GM20000 (cell line): ENCODE measurements around the gene HBM.
A peak's percentile ranks its signal among the peaks of the same experiment; 100 is the strongest.

Source experiments
- DNase-seq: peaks from one replicate; pipeline ENCODE4 v3.0.0; 2012; ENCODE audit warnings: low spot score
- TF ChIP-seq, protein P1 (sequence below): IDR thresholded peaks from 2 replicates; pipeline ENCODE4 v1.5.1; 2012; ENCODE audit warnings: mild to moderate bottlenecking, control low read depth; ENCODE audit errors: extremely low read depth, missing control alignments

HBM gene, protein sequence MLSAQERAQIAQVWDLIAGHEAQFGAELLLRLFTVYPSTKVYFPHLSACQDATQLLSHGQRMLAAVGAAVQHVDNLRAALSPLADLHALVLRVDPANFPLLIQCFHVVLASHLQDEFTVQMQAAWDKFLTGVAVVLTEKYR

DNA sequence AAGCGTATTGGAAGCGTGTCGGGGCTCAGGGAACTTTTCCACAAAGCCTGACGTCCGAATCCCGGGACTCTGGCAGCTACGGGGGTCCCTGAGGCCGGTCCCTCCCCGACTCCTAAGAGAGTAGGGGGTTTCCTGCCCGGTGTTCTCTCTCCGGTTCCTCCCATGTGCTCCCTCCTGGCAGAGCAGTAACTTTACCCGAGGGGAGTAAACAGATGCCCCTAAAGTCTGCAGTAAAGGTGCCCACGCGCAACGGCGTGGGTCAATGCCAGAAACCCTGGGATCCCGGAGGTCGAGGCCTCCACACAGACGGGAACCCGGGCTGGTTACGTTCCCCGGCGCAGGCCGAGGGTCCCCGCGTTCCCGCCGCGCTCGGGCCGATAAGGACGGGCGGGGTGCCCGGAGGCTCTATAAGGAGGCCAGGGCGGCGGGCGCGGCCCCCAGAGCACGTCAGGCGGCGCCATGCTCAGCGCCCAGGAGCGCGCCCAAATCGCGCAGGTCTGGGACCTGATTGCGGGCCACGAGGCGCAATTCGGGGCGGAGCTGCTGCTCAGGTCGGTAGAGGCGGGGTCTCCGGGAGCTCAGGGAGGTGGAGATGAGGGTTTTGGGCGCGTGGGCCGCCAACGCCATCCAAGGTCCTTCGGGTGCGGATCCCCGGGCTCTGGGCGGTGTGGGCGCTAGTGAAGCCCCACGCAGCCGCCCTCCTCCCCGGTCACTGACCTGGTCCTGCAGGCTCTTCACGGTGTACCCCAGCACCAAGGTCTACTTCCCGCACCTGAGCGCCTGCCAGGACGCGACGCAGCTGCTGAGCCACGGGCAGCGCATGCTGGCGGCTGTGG is at the start of gene HBM:
Gene HBM, plus strand, starts transcription at position 440 of the 836 bp plus-strand sequence. Its CDS starts 20 bp downstream, at position 460.
- TF ChIP-seq, protein P1, sequence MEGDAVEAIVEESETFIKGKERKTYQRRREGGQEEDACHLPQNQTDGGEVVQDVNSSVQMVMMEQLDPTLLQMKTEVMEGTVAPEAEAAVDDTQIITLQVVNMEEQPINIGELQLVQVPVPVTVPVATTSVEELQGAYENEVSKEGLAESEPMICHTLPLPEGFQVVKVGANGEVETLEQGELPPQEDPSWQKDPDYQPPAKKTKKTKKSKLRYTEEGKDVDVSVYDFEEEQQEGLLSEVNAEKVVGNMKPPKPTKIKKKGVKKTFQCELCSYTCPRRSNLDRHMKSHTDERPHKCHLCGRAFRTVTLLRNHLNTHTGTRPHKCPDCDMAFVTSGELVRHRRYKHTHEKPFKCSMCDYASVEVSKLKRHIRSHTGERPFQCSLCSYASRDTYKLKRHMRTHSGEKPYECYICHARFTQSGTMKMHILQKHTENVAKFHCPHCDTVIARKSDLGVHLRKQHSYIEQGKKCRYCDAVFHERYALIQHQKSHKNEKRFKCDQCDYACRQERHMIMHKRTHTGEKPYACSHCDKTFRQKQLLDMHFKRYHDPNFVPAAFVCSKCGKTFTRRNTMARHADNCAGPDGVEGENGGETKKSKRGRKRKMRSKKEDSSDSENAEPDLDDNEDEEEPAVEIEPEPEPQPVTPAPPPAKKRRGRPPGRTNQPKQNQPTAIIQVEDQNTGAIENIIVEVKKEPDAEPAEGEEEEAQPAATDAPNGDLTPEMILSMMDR = no peak
- DNase-seq = peak; percentile 62

DNA sequence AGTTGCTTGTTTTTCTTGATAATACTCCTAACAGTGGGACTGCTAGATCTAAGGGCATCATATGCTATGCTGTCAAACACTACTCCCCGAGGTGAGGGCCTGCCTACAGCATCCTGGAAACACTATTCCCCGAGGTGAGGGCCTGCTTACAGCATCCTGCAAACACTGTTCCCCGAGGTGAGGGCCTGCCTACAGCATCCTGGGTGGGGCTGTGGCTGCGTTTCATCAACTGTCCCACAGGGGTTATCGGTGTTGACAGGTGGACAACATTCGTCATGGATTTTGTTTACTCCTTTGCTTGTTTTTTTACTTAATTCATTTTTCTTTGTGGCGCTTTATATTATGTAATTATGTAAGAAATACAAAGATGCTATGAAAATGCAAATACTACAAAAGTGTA is 49.8 kb upstream of the HBM start:
- TF ChIP-seq, protein P1 = no peak
- no peak for DNase-seq

DNA sequence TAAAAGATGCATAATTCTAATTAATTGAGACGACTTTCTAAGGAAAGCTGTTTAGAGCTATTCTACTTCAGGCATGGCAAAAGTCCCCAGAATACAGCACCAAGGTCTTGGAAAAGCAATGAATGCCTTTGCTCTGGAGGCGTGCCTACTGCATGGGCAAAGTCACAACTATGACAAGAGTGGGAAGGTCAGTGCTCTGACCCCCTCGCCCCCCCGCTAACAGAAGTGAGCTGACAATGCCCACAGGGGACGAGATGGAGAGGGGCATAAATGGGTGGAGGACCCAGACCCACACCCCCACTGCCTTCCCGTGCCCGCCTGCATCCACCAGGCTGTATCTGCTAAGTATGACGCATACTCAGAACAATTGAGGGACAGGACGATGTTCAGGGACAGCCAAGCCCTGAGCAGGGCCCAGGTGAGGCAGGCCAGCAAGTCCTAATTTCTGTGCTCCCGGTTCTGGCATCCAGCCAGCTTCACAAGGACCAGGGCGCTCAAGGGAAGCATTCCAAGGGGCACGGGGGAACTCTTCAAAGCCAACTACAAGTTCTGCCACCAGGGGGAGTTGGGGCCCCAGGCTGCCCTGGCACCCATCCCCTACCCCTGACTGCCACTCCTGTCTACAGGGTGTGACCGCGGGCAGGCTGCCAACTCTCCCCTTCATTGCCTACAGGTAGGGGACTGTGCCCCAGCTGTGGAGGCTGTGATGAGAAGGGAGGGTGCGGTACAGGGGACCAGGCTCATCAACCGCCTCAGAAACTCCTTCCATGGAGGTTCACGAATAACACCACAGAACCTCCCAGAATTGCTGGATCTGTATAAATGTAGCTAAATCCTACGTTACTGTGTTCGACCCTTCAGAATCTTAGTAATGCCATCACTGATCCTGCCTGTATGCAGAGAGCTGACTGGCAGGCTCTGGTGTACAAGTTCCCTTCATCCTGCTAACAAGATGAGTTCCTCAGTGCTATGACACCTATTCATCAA is 48.1 kb upstream of the HBM start:
- DNase-seq = peak; percentile 56
- TF ChIP-seq, protein P1 = peak; percentile 58

DNA sequence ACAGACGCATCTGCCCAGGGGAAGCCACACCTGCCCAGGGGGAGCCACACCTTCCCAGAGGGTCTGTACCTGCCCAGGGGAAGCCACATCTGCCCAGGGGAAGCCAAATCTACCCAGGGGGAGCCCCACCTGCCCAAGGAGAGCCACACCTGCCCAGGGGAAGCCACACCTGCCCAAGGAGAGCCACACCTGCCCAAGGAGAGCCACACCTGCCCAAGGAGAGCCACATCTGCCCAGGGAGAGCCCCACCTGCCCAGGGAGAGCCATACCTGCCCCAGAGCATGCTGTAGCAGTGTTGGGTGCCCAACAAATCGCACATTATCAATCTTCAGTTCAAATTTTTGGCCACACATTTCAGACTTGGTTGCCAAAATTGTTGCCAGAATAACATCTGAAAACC is 46.9 kb upstream of the HBM start:
- no peak for DNase-seq
- TF ChIP-seq, protein P1 = no peak

DNA sequence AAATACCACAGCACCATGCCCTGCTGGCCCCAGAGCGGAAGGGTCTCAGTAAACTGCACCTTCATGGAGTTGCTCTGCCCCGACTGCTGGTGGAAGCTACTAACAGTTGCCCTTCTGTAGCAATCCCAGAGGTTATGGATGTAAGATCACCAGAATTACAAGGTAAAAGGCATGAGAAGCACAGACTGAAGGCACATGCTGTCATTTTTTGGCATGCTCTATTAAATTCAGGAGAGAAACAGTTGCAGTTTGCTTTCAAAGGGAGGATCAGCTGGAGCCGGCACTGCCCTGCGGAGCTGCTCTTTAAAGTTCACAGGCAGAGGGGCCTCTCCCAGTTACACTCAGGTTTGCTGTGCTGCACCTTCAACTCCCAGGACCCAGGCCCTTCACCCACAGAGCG is 46.5 kb upstream of the HBM start:
- TF ChIP-seq, protein P1 = no peak
- no peak for DNase-seq

GRCh38 chr16:119835-120491 is 45.8 kb upstream of the HBM start:
- no peak for DNase-seq
- TF ChIP-seq, protein P1 = no peak
